NCI-H446 (cell line): ENCODE measurements around the gene C12orf54.
"Not testable (repeated sequence)": the region's sequence is repeated elsewhere in the genome, so short reads cannot be mapped to it uniquely, and the experiment has no call there.

Experiments
- DNase-seq, 2 experiments: peaks; one replicate each; lab custom pipeline; 2025; lab: John Stamatoyannopoulos, UW

C12orf54 gene

GRCh38 chr12:48482198-48482597 is at the start of gene C12orf54:
C12orf54 (plus strand) TSS chr12:48482498; CDS start chr12:48483297, 799 bp downstream.
- DNase-seq, result no peak

- DNase-seq, result not testable (repeated sequence)
Measured at GRCh38 chr12:48434016-48434415, 48.3 kb upstream of the C12orf54 start.

- no peak for DNase-seq
Measured at GRCh38 chr12:48441069-48441468, 41.2 kb upstream of the C12orf54 start.

GRCh38 chr12:48442179-48442847 is 40.0 kb upstream of the C12orf54 start:
- no peak for DNase-seq

GRCh38 chr12:48445538-48445937 is 36.8 kb upstream of the C12orf54 start:
- DNase-seq, result no peak

DNA sequence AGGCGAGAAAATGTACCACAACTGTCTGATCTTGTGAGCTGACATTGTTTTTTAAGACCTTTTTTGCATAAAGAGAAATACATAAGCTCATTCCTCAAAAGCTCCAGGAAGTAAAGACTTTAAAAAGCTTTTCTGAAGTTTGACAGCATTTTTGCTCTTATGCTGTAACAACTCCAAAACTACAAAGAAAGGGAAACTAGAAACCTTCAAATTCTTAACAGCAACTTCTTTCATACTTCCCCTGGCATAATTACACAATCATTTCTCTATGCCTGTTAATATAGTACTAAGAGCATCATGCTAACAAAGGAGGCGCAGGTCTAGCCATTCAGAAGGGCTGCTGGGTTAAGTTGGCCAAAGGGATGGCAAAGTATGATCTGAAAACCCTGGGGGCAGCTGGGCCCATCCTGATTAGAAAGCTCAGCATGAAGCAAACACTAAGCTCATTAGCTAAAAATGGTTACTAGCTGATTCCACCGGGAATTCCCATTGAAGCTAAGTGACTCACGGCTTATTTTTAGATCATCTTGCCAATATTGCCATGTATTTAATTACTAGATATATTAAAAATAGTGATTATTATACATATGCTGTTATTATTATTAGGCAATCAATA is 36.0 kb upstream of the C12orf54 start:
- DNase-seq, result no peak

GRCh38 chr12:48447755-48448154 is 34.5 kb upstream of the C12orf54 start:
- no peak for DNase-seq

GRCh38 chr12:48451372-48451771 is 30.9 kb upstream of the C12orf54 start:
- DNase-seq, result no peak

GRCh38 chr12:48452961-48453360 is 29.3 kb upstream of the C12orf54 start:
- DNase-seq, result not testable (repeated sequence)

GRCh38 chr12:48454667-48455066 is 27.6 kb upstream of the C12orf54 start:
- no peak for DNase-seq

DNA sequence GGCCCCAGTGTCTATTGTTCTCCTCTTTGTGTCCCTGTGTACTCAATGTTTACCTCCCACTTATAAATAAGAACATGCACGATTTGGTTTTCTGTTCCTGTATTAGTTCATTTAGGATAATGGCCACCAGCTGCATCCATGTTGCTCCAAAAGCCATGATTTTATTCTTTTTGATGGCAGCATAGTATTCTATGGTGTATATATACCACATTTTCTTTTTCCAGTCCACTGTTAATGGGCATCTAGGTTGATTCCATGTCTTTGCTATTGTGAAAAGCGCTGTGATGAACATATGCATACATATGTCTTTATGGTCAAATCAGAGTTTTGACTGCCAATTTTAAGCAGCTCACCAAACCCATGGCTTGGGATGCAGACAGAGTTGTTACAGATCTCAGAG is 27.2 kb upstream of the C12orf54 start:
- DNase-seq, result no peak

GRCh38 chr12:48459259-48459658 is 23.0 kb upstream of the C12orf54 start:
- no peak for DNase-seq

GRCh38 chr12:48469027-48469426 is 13.3 kb upstream of the C12orf54 start:
- not testable (repeated sequence) for DNase-seq

DNA sequence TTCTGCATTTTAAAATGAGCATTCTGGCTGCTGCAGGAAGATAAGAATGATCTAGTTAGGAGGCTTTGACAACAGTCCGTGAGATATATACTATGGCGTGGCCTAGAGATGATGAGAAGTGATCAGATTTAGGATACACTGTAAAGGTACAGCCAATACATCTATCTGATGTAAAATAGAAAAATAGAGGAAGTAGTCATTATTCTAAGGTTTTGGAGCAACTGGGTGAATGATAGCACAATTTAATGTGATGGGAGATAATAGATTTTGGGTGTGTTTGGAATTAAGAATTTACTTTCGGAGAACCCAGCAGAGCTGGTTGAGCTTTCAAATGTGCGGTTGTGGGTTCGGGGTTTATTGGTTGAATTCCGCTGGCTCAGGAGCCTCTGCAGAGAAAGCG is 10.0 kb upstream of the C12orf54 start, which contains the start of gene ANP32D:
Gene ANP32D, plus strand, starts transcription at position 301 of the 400 bp plus-strand sequence. CDS start 106 bp downstream, outside the sequence.
- DNase-seq, result no peak

DNA sequence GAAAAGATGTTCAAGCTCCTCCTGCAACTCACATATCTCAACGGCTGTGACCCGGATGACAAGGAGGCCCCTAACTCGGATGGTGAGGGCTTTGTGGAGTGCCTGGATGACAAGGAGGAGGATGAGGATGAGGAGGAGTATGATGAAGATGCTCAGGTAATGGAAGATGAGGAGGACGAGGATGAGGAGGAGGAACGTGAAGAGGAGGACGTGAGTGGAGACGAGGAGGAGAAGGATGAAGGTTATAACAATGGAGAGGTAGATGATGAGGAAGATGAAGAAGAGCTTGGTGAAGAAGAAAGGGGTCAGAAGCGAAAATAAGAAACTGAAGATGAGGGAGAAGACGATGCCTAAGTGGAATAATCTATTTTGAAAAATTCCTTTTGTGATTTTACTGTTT is 9.2 kb upstream of the C12orf54 start:
- no peak for DNase-seq

DNA sequence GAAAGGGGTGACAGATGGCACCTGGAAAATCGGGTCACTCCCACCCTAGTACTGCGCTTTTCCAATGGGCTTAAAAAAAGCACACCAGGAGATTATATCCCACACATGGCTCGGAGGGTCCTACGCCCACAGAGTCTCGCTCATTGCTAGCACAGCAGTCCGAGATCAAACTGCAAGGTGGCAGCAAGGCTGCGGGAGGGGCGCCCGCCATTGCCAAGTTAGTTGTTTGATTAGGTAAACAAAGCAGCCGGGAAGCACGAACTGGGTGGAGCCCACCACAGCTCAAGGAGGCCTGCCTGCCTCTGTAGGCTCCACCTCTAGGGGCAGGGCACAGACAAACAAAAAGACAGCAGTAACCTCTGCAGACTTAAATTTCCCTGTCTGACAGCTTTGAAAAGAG is 7.8 kb upstream of the C12orf54 start:
- not testable (repeated sequence) for DNase-seq

- DNase-seq, result no peak
Measured at GRCh38 chr12:48482930-48483329, 632 bp downstream of the C12orf54 start.

GRCh38 chr12:48486261-48486660 is 4.0 kb downstream of the C12orf54 start:
- no peak for DNase-seq

DNA sequence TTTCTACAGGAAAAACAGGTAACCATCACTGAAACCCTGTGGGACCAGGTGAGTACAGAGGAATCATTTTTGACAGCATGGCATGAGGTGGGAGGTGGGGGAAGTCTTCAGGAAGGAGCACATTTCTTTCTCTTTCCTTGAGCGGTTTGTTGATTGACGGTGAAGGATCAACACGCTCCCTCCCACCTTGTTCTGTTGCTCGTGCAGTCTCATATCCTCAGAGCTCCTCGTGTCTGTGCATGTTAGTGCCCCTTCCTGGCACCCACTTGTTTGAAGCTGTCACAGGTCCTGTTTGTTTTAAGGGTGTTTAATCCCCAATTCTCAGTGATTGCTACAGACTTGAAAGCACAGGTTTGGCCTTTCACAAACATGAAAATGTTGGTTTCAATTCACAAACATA is 4.4 kb downstream of the C12orf54 start:
- no peak for DNase-seq

- DNase-seq, result no peak
Measured at GRCh38 chr12:48489012-48489411, 6.7 kb downstream of the C12orf54 start.

GRCh38 chr12:48489456-48489855 is 7.2 kb downstream of the C12orf54 start:
- DNase-seq, result not testable (repeated sequence)

- DNase-seq, result not testable (repeated sequence)
Measured at GRCh38 chr12:48500281-48500680, 18.0 kb downstream of the C12orf54 start.

- not testable (repeated sequence) for DNase-seq
Measured at GRCh38 chr12:48506836-48507235, 24.5 kb downstream of the C12orf54 start.

DNA sequence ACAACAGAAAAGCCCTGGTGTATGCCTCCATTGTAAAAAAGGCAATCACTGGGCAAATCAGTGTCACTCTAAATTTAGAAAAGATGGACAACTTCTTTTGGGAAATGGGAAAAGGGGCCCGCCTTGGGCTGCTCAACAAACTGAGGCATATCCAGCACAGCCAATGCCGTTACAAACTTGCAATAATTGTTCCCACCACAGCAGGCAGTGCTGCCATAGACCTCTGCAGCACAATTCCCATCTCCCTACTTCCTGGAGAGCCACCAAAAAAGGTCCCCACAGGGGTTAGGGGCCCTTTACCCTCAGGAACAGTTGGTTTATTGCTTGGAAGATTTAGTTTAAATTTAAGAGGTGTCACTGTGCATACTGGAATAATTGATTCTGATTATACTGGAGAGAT is 26.7 kb downstream of the C12orf54 start:
- no peak for DNase-seq
